Spinal cord (tissue), 4 donors: ENCODE data around the gene SCGB1C2. TPM values are rescaled to one million over a fixed set of nuclear protein-coding genes. Genes with fewer than 3 reads are reported as not detected.

Experiments used
- polyA plus RNA-seq, 2 donors: library from polyadenylated mRNA; unstranded; fragments of 120-200 nt; gene quantifications; one replicate each; pipeline ENCODE4 v1.2.1, GENCODE V29; 2013; ENCODE audit not compliant: insufficient read length in 2 of 2
- small RNA-seq: library from RNA; depleted of rRNA; stranded (forward); fragments of <200 nt; gene quantifications from one replicate; pipeline ENCODE3, GENCODE V24; 2014; ENCODE audit warnings: low replicate concordance
- total RNA-seq, 2 donors: library from RNA; depleted of rRNA in 1 of 2; stranded (reverse); fragments of 120-200 nt in 1 of 2; fragments of >200 nt in 1 of 2; gene quantifications; one replicate each; pipeline versions ENCODE4 v1.2.3 to v1.2.4, GENCODE V29; 2013 to 2014

The SCGB1C2 gene
- total and polyA plus RNA-seq, 4 donors: not detected

Small RNAs within 50 kb of the gene (small RNA-seq; reads per million reads assigned to genes)
- not detected for gene RF00026

Other genes with a start within 250 kb of the SCGB1C2 start
- 10 to 100 TPM; 11.5 to 29.6 TPM for gene DOC2B, start 44.1 kb downstream of the SCGB1C2 start, total RNA-seq
- gene DOC2B, start 44.1 kb downstream of the SCGB1C2 start, polyA plus RNA-seq: 10 to 100 TPM; 52.4 to 60.9 TPM
- gene RPH3AL, start 215.2 kb downstream of the SCGB1C2 start, total RNA-seq: 1 to 10 TPM; 4.9 to 5.9 TPM
- gene RPH3AL, start 215.2 kb downstream of the SCGB1C2 start, polyA plus RNA-seq: 1 to 10 TPM; 4.7 to 5.7 TPM